ENCODE data around the gene FAM118B. TPM values are rescaled to one million over a fixed set of nuclear protein-coding genes. Genes with fewer than 3 reads are reported as not detected.

Gene FAM118B
- total and polyA plus RNA-seq, 4 donors = 3.7 to 12.0 (median 6.6) TPM

DNA sequence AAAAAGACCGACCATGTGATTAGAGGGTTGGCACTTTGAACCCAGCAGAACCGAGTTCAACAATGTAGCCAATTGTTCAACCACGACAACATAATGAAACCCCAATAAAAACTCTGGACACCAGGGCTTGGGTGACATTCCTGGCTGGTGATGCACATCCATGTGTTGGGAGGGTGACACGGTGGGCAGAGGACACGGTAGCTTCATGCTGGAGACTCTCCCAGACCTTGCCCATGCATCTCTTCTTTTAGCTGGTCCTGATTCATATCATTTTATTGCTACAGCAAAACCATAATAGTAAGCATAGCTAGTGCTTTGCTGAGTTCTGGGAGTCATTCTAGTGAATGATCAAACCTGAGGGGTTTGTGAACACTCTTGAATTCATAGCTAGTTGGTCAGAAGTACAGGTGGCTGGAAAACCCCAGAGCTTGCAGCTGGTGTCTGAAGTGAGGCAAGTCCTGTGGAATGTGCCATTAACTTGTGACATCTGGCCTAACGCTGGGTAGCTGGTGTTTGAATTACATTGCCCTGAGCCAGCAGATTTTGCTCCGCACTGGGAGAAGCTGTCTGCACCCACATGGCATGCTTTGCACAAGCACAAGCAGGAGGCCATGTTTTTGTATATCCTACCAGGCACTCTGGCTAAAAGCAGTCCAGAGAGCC lies 14.2 kb upstream of the FAM118B start:
- Histone ChIP-seq H3K27me3 (ENCODE audit: control insufficient read depth in 4 of 4, insufficient read depth in 4 of 4, low read length in 3 of 4) (no peaks in the 10 kb centered on the region), H3K4me1 (ENCODE audit: control insufficient read depth in 4 of 4, insufficient read depth in 4 of 4, low read length in 3 of 4) (peaks cover 0 to 16% (median 9%) of the 10 kb centered on the region in 4 donors), H3K36me3 (ENCODE audit: control insufficient read depth in 4 of 4, insufficient read depth in 3 of 4, low read depth in 1 of 4, low read length in 3 of 4) (peaks cover 0 to 39% (median 7%) of the 10 kb centered on the region in 4 donors), H3K4me3 (ENCODE audit: low read depth in 1 of 3, low read length in 3 of 3) (no peak overlapping the region), H3K9me3 (ENCODE audit: control insufficient read depth in 4 of 4, low read length in 3 of 4) (no peaks in the 10 kb centered on the region), H3K9ac (ENCODE audit: low read depth in 1 of 2, low read length in 2 of 2) (no peak overlapping the region), H3K27ac (ENCODE audit: low read depth in 1 of 2, low read length in 2 of 2) (peak overlapping the region in 1 of 2 donors; percentile 39)
- TF ChIP-seq RAD21 (IDR thresholded peaks at IDR 0.05) (no peak), ZBTB33 (IDR thresholded peaks at IDR 0.05) (no peak), FOXA1 (IDR thresholded peaks at IDR 0.05) (no peak), SP1 (IDR thresholded peaks at IDR 0.05) (no peak), YY1 (IDR thresholded peaks at IDR 0.05) (peak; percentile 11)
- TF ChIP-seq, protein P1, sequence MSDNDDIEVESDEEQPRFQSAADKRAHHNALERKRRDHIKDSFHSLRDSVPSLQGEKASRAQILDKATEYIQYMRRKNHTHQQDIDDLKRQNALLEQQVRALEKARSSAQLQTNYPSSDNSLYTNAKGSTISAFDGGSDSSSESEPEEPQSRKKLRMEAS (IDR thresholded peaks at IDR 0.05) = no peak
- TF ChIP-seq, protein P2, sequence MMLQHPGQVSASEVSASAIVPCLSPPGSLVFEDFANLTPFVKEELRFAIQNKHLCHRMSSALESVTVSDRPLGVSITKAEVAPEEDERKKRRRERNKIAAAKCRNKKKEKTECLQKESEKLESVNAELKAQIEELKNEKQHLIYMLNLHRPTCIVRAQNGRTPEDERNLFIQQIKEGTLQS (IDR thresholded peaks at IDR 0.05) = no peak
- 72% methylated on average over 7 of the region's 7 CpGs for WGBS
- DNase-seq (ENCODE audit: low spot score) = no peak

- 94% methylated on average over 5 of the region's 5 CpGs for WGBS
- H3K36me3 ChIP-seq (ENCODE audit: control insufficient read depth in 4 of 4, insufficient read depth in 3 of 4, low read depth in 1 of 4, low read length in 3 of 4) = peaks cover 0 to 34% (median 9%) of the 10 kb centered on the region in 4 donors
Measured at GRCh38 chr11:126198648-126199047, 12.9 kb upstream of the FAM118B start.

More at GRCh38 chr11:126198648-126199047, 12.9 kb upstream of the FAM118B start:
- H3K27ac ChIP-seq (ENCODE audit: low read depth in 1 of 2, low read length in 2 of 2) = no peak overlapping the region
- no peaks in the 10 kb centered on the region for H3K27me3 ChIP-seq (ENCODE audit: control insufficient read depth in 4 of 4, insufficient read depth in 4 of 4, low read length in 3 of 4)
- no peak overlapping the region for H3K4me3 ChIP-seq (ENCODE audit: low read depth in 1 of 3, low read length in 3 of 3)
- no peak for TF ChIP-seq RXRA (IDR thresholded peaks at IDR 0.05)
- TF ChIP-seq, protein P1 (IDR thresholded peaks at IDR 0.05) = no peak
- no peak for TF ChIP-seq RAD21 (IDR thresholded peaks at IDR 0.05)
- TF ChIP-seq EGR1 (IDR thresholded peaks at IDR 0.05; ENCODE audit: low read depth in 2 of 2) = no peak
- no peak for TF ChIP-seq GABPA (IDR thresholded peaks at IDR 0.05 in 1 of 2, conservative IDR thresholded peaks at IDR 0.05 in 1 of 2)
- no peak for TF ChIP-seq FOXA1 (IDR thresholded peaks at IDR 0.05)
- TF ChIP-seq YY1 (IDR thresholded peaks at IDR 0.05) = no peak
- no peak for TF ChIP-seq JUND (IDR thresholded peaks at IDR 0.05)
- no peak for TF ChIP-seq ZBTB33 (IDR thresholded peaks at IDR 0.05)
- TF ChIP-seq, protein P3, sequence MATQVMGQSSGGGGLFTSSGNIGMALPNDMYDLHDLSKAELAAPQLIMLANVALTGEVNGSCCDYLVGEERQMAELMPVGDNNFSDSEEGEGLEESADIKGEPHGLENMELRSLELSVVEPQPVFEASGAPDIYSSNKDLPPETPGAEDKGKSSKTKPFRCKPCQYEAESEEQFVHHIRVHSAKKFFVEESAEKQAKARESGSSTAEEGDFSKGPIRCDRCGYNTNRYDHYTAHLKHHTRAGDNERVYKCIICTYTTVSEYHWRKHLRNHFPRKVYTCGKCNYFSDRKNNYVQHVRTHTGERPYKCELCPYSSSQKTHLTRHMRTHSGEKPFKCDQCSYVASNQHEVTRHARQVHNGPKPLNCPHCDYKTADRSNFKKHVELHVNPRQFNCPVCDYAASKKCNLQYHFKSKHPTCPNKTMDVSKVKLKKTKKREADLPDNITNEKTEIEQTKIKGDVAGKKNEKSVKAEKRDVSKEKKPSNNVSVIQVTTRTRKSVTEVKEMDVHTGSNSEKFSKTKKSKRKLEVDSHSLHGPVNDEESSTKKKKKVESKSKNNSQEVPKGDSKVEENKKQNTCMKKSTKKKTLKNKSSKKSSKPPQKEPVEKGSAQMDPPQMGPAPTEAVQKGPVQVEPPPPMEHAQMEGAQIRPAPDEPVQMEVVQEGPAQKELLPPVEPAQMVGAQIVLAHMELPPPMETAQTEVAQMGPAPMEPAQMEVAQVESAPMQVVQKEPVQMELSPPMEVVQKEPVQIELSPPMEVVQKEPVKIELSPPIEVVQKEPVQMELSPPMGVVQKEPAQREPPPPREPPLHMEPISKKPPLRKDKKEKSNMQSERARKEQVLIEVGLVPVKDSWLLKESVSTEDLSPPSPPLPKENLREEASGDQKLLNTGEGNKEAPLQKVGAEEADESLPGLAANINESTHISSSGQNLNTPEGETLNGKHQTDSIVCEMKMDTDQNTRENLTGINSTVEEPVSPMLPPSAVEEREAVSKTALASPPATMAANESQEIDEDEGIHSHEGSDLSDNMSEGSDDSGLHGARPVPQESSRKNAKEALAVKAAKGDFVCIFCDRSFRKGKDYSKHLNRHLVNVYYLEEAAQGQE (IDR thresholded peaks at IDR 0.05) = no peak
- no peak for TF ChIP-seq HNF4A (conservative IDR thresholded peaks at IDR 0.05)
- TF ChIP-seq FOXA2 (IDR thresholded peaks at IDR 0.05) = no peak
- TF ChIP-seq TAF1 (conservative IDR thresholded peaks at IDR 0.05) = no peak
- TF ChIP-seq, protein P4, sequence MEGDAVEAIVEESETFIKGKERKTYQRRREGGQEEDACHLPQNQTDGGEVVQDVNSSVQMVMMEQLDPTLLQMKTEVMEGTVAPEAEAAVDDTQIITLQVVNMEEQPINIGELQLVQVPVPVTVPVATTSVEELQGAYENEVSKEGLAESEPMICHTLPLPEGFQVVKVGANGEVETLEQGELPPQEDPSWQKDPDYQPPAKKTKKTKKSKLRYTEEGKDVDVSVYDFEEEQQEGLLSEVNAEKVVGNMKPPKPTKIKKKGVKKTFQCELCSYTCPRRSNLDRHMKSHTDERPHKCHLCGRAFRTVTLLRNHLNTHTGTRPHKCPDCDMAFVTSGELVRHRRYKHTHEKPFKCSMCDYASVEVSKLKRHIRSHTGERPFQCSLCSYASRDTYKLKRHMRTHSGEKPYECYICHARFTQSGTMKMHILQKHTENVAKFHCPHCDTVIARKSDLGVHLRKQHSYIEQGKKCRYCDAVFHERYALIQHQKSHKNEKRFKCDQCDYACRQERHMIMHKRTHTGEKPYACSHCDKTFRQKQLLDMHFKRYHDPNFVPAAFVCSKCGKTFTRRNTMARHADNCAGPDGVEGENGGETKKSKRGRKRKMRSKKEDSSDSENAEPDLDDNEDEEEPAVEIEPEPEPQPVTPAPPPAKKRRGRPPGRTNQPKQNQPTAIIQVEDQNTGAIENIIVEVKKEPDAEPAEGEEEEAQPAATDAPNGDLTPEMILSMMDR (IDR thresholded peaks at IDR 0.05; ENCODE audit: low read depth, low read length, missing input control) = no peak
- no peak for TF ChIP-seq HNF4G (IDR thresholded peaks at IDR 0.05)
- no peak overlapping the region for H3K9ac ChIP-seq (ENCODE audit: low read depth in 1 of 2, low read length in 2 of 2)
- H3K4me1 ChIP-seq (ENCODE audit: control insufficient read depth in 4 of 4, insufficient read depth in 4 of 4, low read length in 3 of 4) = peaks cover 5 to 28% (median 20%) of the 10 kb centered on the region in 4 donors
- no peak for DNase-seq (ENCODE audit: low spot score)
- H3K9me3 ChIP-seq (ENCODE audit: control insufficient read depth in 4 of 4, low read length in 3 of 4) = no peaks in the 10 kb centered on the region
